ENCODE measurements around the gene USP17L26.
"Not testable (repeated sequence)": the region's sequence is repeated elsewhere in the genome, so short reads cannot be mapped to it uniquely, and the experiment has no call there.

Gene USP17L26

GRCh38 chr4:9334358-9334757, at the start of gene USP17L26:
USP17L26 (plus strand) TSS chr4:9334658; CDS start chr4:9334658, 0 bp downstream.
- H3K36me3 ChIP-seq (ENCODE audit: control insufficient read depth in 1 of 2, insufficient read depth in 2 of 2, low read length in 2 of 2); H3K9me3 ChIP-seq (ENCODE audit: control insufficient read depth in 1 of 2, low read length in 2 of 2); H3K27me3 ChIP-seq (ENCODE audit: low read depth, low read length); H3K27ac ChIP-seq (ENCODE audit: low read length); H3K4me1 ChIP-seq (ENCODE audit: control insufficient read depth in 1 of 2, insufficient read depth in 2 of 2, low read length in 2 of 2); H3K4me3 ChIP-seq (ENCODE audit: low read depth in 1 of 2, low read length in 2 of 2): not testable (repeated sequence)

- not testable (repeated sequence) for H3K27me3 ChIP-seq (ENCODE audit: low read depth, low read length); H3K4me1 ChIP-seq (ENCODE audit: control insufficient read depth in 1 of 2, insufficient read depth in 2 of 2, low read length in 2 of 2); H3K27ac ChIP-seq (ENCODE audit: low read length); H3K4me3 ChIP-seq (ENCODE audit: low read depth in 1 of 2, low read length in 2 of 2); H3K36me3 ChIP-seq (ENCODE audit: control insufficient read depth in 1 of 2, insufficient read depth in 2 of 2, low read length in 2 of 2); H3K9me3 ChIP-seq (ENCODE audit: control insufficient read depth in 1 of 2, low read length in 2 of 2)
These were observed 10.3 kb upstream of the USP17L26 start for GRCh38 chr4:9324191-9324590.

- not testable (repeated sequence) for H3K9me3 ChIP-seq (ENCODE audit: control insufficient read depth in 1 of 2, low read length in 2 of 2); H3K4me1 ChIP-seq (ENCODE audit: control insufficient read depth in 1 of 2, insufficient read depth in 2 of 2, low read length in 2 of 2)
These were observed 9.6 kb upstream of the USP17L26 start, which contains the start of gene USP17L24 for GRCh38 chr4:9324865-9325264. USP17L24 (plus strand) TSS chr4:9325165; CDS start chr4:9325165, 0 bp downstream.

DNA sequence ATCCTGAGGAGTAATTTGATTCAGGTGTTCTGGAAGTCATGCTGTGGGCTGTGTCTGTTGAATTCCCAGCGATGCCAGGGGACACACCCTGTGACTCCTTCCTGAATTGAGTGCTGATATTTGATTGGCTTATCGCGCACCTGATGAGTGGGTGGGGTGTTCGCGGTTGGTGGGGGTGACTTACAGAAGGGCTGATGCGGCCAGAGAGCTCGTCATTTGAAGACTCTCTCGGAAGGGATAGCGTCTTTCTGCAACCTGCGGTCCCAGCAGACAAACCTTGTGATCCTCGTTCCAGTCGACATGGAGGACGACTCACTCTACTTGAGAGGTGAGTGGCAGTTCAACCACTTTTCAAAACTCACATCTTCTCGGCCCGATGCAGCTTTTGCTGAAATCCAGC, 4.8 kb upstream of the USP17L26 start, which contains the start of gene USP17L25:
Gene USP17L25 (plus strand): TSS at position 301 of the 400 bp plus-strand sequence. CDS start 0 bp downstream, at position 301.
- not testable (repeated sequence) for H3K36me3 ChIP-seq (ENCODE audit: control insufficient read depth in 1 of 2, insufficient read depth in 2 of 2, low read length in 2 of 2); H3K9me3 ChIP-seq (ENCODE audit: control insufficient read depth in 1 of 2, low read length in 2 of 2); H3K27me3 ChIP-seq (ENCODE audit: low read depth, low read length); H3K27ac ChIP-seq (ENCODE audit: low read length); H3K4me3 ChIP-seq (ENCODE audit: low read depth in 1 of 2, low read length in 2 of 2); H3K4me1 ChIP-seq (ENCODE audit: control insufficient read depth in 1 of 2, insufficient read depth in 2 of 2, low read length in 2 of 2)

More at GRCh38 chr4:9324865-9325264, 9.6 kb upstream of the USP17L26 start, which contains the start of gene USP17L24:
- not testable (repeated sequence) for H3K4me3 ChIP-seq (ENCODE audit: low read depth in 1 of 2, low read length in 2 of 2); H3K36me3 ChIP-seq (ENCODE audit: control insufficient read depth in 1 of 2, insufficient read depth in 2 of 2, low read length in 2 of 2); H3K27ac ChIP-seq (ENCODE audit: low read length); H3K27me3 ChIP-seq (ENCODE audit: low read depth, low read length)

- not testable (repeated sequence) for H3K27ac ChIP-seq (ENCODE audit: low read length); H3K9me3 ChIP-seq (ENCODE audit: control insufficient read depth in 1 of 2, low read length in 2 of 2); H3K4me1 ChIP-seq (ENCODE audit: control insufficient read depth in 1 of 2, insufficient read depth in 2 of 2, low read length in 2 of 2); H3K4me3 ChIP-seq (ENCODE audit: low read depth in 1 of 2, low read length in 2 of 2); H3K27me3 ChIP-seq (ENCODE audit: low read depth, low read length); H3K36me3 ChIP-seq (ENCODE audit: control insufficient read depth in 1 of 2, insufficient read depth in 2 of 2, low read length in 2 of 2)
These were observed 4.6 kb downstream of the USP17L26 start, which contains the start of gene USP17L5 for GRCh38 chr4:9339103-9339502. USP17L5 (plus strand) TSS chr4:9339403; CDS start chr4:9339403, 0 bp downstream.

- not testable (repeated sequence) for H3K27ac ChIP-seq (ENCODE audit: low read length); H3K36me3 ChIP-seq (ENCODE audit: control insufficient read depth in 1 of 2, insufficient read depth in 2 of 2, low read length in 2 of 2); H3K4me1 ChIP-seq (ENCODE audit: control insufficient read depth in 1 of 2, insufficient read depth in 2 of 2, low read length in 2 of 2); H3K9me3 ChIP-seq (ENCODE audit: control insufficient read depth in 1 of 2, low read length in 2 of 2); H3K27me3 ChIP-seq (ENCODE audit: low read depth, low read length); H3K4me3 ChIP-seq (ENCODE audit: low read depth in 1 of 2, low read length in 2 of 2)
These were observed 9.4 kb downstream of the USP17L26 start, which contains the start of gene USP17L27 for GRCh38 chr4:9343848-9344247. USP17L27 (plus strand) TSS chr4:9344148; CDS start chr4:9344148, 0 bp downstream.

GRCh38 chr4:9348593-9348992, 14.1 kb downstream of the USP17L26 start, which contains the start of gene USP17L28:
USP17L28 (plus strand) TSS chr4:9348893; CDS start chr4:9348893, 0 bp downstream.
- H3K4me3 ChIP-seq (ENCODE audit: low read depth in 1 of 2, low read length in 2 of 2); H3K27me3 ChIP-seq (ENCODE audit: low read depth, low read length); H3K9me3 ChIP-seq (ENCODE audit: control insufficient read depth in 1 of 2, low read length in 2 of 2); H3K4me1 ChIP-seq (ENCODE audit: control insufficient read depth in 1 of 2, insufficient read depth in 2 of 2, low read length in 2 of 2); H3K27ac ChIP-seq (ENCODE audit: low read length); H3K36me3 ChIP-seq (ENCODE audit: control insufficient read depth in 1 of 2, insufficient read depth in 2 of 2, low read length in 2 of 2): not testable (repeated sequence)

GRCh38 chr4:9350866-9351265, 16.4 kb downstream of the USP17L26 start:
- not testable (repeated sequence) for H3K9me3 ChIP-seq (ENCODE audit: control insufficient read depth in 1 of 2, low read length in 2 of 2); H3K36me3 ChIP-seq (ENCODE audit: control insufficient read depth in 1 of 2, insufficient read depth in 2 of 2, low read length in 2 of 2); H3K27me3 ChIP-seq (ENCODE audit: low read depth, low read length); H3K4me3 ChIP-seq (ENCODE audit: low read depth in 1 of 2, low read length in 2 of 2); H3K4me1 ChIP-seq (ENCODE audit: control insufficient read depth in 1 of 2, insufficient read depth in 2 of 2, low read length in 2 of 2); H3K27ac ChIP-seq (ENCODE audit: low read length)

- not testable (repeated sequence) for H3K27ac ChIP-seq (ENCODE audit: low read length); H3K9me3 ChIP-seq (ENCODE audit: control insufficient read depth in 1 of 2, low read length in 2 of 2); H3K27me3 ChIP-seq (ENCODE audit: low read depth, low read length); H3K4me1 ChIP-seq (ENCODE audit: control insufficient read depth in 1 of 2, insufficient read depth in 2 of 2, low read length in 2 of 2); H3K4me3 ChIP-seq (ENCODE audit: low read depth in 1 of 2, low read length in 2 of 2); H3K36me3 ChIP-seq (ENCODE audit: control insufficient read depth in 1 of 2, insufficient read depth in 2 of 2, low read length in 2 of 2)
These were observed 18.9 kb downstream of the USP17L26 start, which contains the start of gene USP17L29 for GRCh38 chr4:9353338-9353737. USP17L29 (plus strand) TSS chr4:9353638; CDS start chr4:9353638, 0 bp downstream.

- not testable (repeated sequence) for H3K27me3 ChIP-seq (ENCODE audit: low read depth, low read length); H3K9me3 ChIP-seq (ENCODE audit: control insufficient read depth in 1 of 2, low read length in 2 of 2); H3K36me3 ChIP-seq (ENCODE audit: control insufficient read depth in 1 of 2, insufficient read depth in 2 of 2, low read length in 2 of 2); H3K4me1 ChIP-seq (ENCODE audit: control insufficient read depth in 1 of 2, insufficient read depth in 2 of 2, low read length in 2 of 2); H3K4me3 ChIP-seq (ENCODE audit: low read depth in 1 of 2, low read length in 2 of 2); H3K27ac ChIP-seq (ENCODE audit: low read length)
These were observed 28.4 kb downstream of the USP17L26 start, which contains the start of gene USP17L30 for GRCh38 chr4:9362829-9363228. USP17L30 (plus strand) TSS chr4:9363129; CDS start chr4:9363129, 0 bp downstream.

GRCh38 chr4:9379881-9380280, 45.4 kb downstream of the USP17L26 start:
- H3K9me3 ChIP-seq (ENCODE audit: control insufficient read depth in 1 of 2, low read length in 2 of 2); H3K27ac ChIP-seq (ENCODE audit: low read length); H3K36me3 ChIP-seq (ENCODE audit: control insufficient read depth in 1 of 2, insufficient read depth in 2 of 2, low read length in 2 of 2); H3K27me3 ChIP-seq (ENCODE audit: low read depth, low read length); H3K4me3 ChIP-seq (ENCODE audit: low read depth in 1 of 2, low read length in 2 of 2); H3K4me1 ChIP-seq (ENCODE audit: control insufficient read depth in 1 of 2, insufficient read depth in 2 of 2, low read length in 2 of 2): not testable (repeated sequence)

DNA sequence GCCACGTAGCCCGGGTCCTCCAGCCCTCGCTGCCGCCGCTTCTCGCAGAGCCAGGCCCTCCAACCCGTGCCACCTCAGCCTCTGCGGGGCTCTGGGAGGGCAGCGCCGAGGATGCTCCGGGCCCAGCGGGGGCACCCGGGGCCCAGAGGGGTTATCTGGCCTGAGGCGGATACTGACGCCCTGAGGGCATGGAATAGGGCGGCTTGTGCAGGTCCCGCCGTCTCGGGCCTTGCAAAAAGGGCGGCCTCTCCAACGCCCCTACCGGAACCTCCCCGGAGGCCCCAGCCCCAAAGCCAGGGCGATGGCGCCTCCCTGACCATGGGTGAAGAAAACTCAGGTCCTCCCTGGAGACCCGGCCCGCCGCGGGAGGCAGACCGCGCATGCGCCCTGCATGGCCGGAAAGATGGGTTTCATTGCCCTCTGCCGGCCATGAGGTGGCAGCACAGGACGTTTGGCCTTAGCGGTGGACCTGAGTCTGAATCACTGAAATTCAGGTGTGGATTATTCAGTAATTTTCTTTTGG, 46.6 kb downstream of the USP17L26 start:
- H3K4me3 ChIP-seq (ENCODE audit: low read depth in 1 of 2, low read length in 2 of 2), result peak overlapping the region in 1 of 2 donors; percentile 58
- H3K36me3 ChIP-seq (ENCODE audit: control insufficient read depth in 1 of 2, insufficient read depth in 2 of 2, low read length in 2 of 2); H3K27ac ChIP-seq (ENCODE audit: low read length): not testable (repeated sequence)

More for the DNA sequence above, 46.6 kb downstream of the USP17L26 start:
- not testable (repeated sequence) for H3K9me3 ChIP-seq (ENCODE audit: control insufficient read depth in 1 of 2, low read length in 2 of 2); H3K4me1 ChIP-seq (ENCODE audit: control insufficient read depth in 1 of 2, insufficient read depth in 2 of 2, low read length in 2 of 2); H3K27me3 ChIP-seq (ENCODE audit: low read depth, low read length)
